Endothelial cell of hepatic sinusoid (primary cell): ENCODE measurements around the gene AHSA1.
"Not testable (repeated sequence)": the region's sequence is repeated elsewhere in the genome, so short reads cannot be mapped to it uniquely, and the experiment has no call there.

Experiments
- in situ Hi-C: cut with HindIII; loops from 2 replicates; pipeline ENCODE4 v1.10.0; 2017; ENCODE audit warnings: low sequenced_read_pairs

Gene AHSA1

GRCh38 chr14:77457522-77458248, at the start of gene AHSA1, which contains the start of gene VIPAS39:
TSS of gene AHSA1 (plus strand) at chr14:77458093. CDS start at chr14:77458190, 97 bp downstream.
TSS of gene VIPAS39 (minus strand) at chr14:77457601. CDS start at chr14:77454102, 3,499 bp downstream.
- in situ Hi-C loops: no loop called here

- in situ Hi-C loops: no loop called here
Observed at GRCh38 chr14:77409131-77409533, 48.8 kb upstream of the AHSA1 start.

GRCh38 chr14:77415403-77416030, 42.4 kb upstream of the AHSA1 start:
- in situ Hi-C loops: not testable (repeated sequence)

GRCh38 chr14:77416098-77416497, 41.8 kb upstream of the AHSA1 start:
- in situ Hi-C loops: not testable (repeated sequence)

GRCh38 chr14:77416836-77417235, 41.1 kb upstream of the AHSA1 start:
- in situ Hi-C loops: no loop called here

GRCh38 chr14:77421201-77421600, 36.7 kb upstream of the AHSA1 start:
- in situ Hi-C loops: no loop called here

- in situ Hi-C loops: no loop called here
Observed at GRCh38 chr14:77423423-77423822, 34.5 kb upstream of the AHSA1 start, which contains the start of gene NOXRED1. TSS of gene NOXRED1 (minus strand) at chr14:77423523. CDS start at chr14:77422889, 634 bp downstream.

- in situ Hi-C loops: no loop called here
Observed at GRCh38 chr14:77424862-77425261, 33.0 kb upstream of the AHSA1 start.

GRCh38 chr14:77426396-77426795, 31.5 kb upstream of the AHSA1 start:
- in situ Hi-C loops: no loop called here

GRCh38 chr14:77436042-77436441, 21.9 kb upstream of the AHSA1 start:
- in situ Hi-C loops: no loop called here

GRCh38 chr14:77438596-77438995, 19.3 kb upstream of the AHSA1 start:
- in situ Hi-C loops: no loop called here

- in situ Hi-C loops: no loop called here
Observed at GRCh38 chr14:77439861-77440260, 18.0 kb upstream of the AHSA1 start.

- in situ Hi-C loops: no loop called here
Observed at GRCh38 chr14:77442196-77442595, 15.7 kb upstream of the AHSA1 start.

- in situ Hi-C loops: no loop called here
Observed at GRCh38 chr14:77455966-77456640, 1.8 kb upstream of the AHSA1 start.

- in situ Hi-C loops: no loop called here
Observed at GRCh38 chr14:77457115-77457521, 775 bp upstream of the AHSA1 start.

GRCh38 chr14:77458249-77458950, 507 bp downstream of the AHSA1 start:
- in situ Hi-C loops: no loop called here

GRCh38 chr14:77459072-77459723, 1.3 kb downstream of the AHSA1 start:
- in situ Hi-C loops: no loop called here

- in situ Hi-C loops: no loop called here
Observed at GRCh38 chr14:77467801-77468200, 9.9 kb downstream of the AHSA1 start.

- in situ Hi-C loops: no loop called here
Observed at GRCh38 chr14:77469067-77469505, 11.2 kb downstream of the AHSA1 start.

GRCh38 chr14:77469539-77469938, 11.6 kb downstream of the AHSA1 start:
- in situ Hi-C loops: no loop called here
